Stimulated activated CD4-positive, alpha-beta T cell treated with anti-CD3 and anti-CD28 coated beads, Interleukin-12 subunit alpha, Interleukin-12 subunit beta, amount 100 ng/mL, for 24 hours (primary cell): ENCODE results near the gene TNNI2.
A peak's percentile ranks its signal among the peaks of the same experiment; 100 is the strongest.

ENCODE experiments used
- DNase-seq, 2 experiments: peaks; one replicate each; pipeline ENCODE4 v3.0.0-alpha.2; 2020; ENCODE audit warnings: low read depth in 2 of 2

TNNI2 gene

GRCh38 chr11:1834779-1835670, 3.8 kb upstream of the TNNI2 start, which contains the start of gene SYT8:
Gene SYT8 (plus strand): TSS chr11:1834990. CDS start chr11:1835106, 116 bp downstream.
- no peak for DNase-seq

- DNase-seq = no peak
These were observed 3.1 kb upstream of the TNNI2 start for GRCh38 chr11:1835671-1836010.

GRCh38 chr11:1836011-1836945, 2.5 kb upstream of the TNNI2 start:
- no peak for DNase-seq

GRCh38 chr11:1837171-1838076, 1.4 kb upstream of the TNNI2 start:
- DNase-seq = peak; percentile 62 to 68

GRCh38 chr11:1838077-1838425, 730 bp upstream of the TNNI2 start:
- no peak for DNase-seq

GRCh38 chr11:1839204-1839923, 583 bp downstream of the TNNI2 start:
- no peak for DNase-seq

- DNase-seq = no peak
These were observed 1.4 kb downstream of the TNNI2 start for GRCh38 chr11:1839924-1840779.

GRCh38 chr11:1840780-1841480, 2.1 kb downstream of the TNNI2 start:
- DNase-seq = no peak

GRCh38 chr11:1841511-1842148, 2.8 kb downstream of the TNNI2 start:
- no peak for DNase-seq

GRCh38 chr11:1842149-1843097, 3.6 kb downstream of the TNNI2 start:
- DNase-seq = no peak

GRCh38 chr11:1843098-1843473, 4.3 kb downstream of the TNNI2 start:
- DNase-seq = no peak

- no peak for DNase-seq
These were observed 5.0 kb downstream of the TNNI2 start for GRCh38 chr11:1843796-1844195.

GRCh38 chr11:1844221-1845094, 5.7 kb downstream of the TNNI2 start:
- DNase-seq = no peak

GRCh38 chr11:1845095-1845429, 6.3 kb downstream of the TNNI2 start:
- DNase-seq = no peak

GRCh38 chr11:1845561-1846452, 7.0 kb downstream of the TNNI2 start:
- DNase-seq = no peak

GRCh38 chr11:1846453-1846932, 7.7 kb downstream of the TNNI2 start:
- DNase-seq = no peak
